ENCODE measurements around the gene TBC1D22A. TPM values are rescaled to one million over a fixed set of nuclear protein-coding genes. Genes with fewer than 3 reads are reported as not detected.

Gene TBC1D22A
- total and polyA plus RNA-seq, 2 donors (not counting 3 experiments of a cell fraction or from before 2014, with no cell fraction given), result 26.1 to 32.4 TPM

DNA sequence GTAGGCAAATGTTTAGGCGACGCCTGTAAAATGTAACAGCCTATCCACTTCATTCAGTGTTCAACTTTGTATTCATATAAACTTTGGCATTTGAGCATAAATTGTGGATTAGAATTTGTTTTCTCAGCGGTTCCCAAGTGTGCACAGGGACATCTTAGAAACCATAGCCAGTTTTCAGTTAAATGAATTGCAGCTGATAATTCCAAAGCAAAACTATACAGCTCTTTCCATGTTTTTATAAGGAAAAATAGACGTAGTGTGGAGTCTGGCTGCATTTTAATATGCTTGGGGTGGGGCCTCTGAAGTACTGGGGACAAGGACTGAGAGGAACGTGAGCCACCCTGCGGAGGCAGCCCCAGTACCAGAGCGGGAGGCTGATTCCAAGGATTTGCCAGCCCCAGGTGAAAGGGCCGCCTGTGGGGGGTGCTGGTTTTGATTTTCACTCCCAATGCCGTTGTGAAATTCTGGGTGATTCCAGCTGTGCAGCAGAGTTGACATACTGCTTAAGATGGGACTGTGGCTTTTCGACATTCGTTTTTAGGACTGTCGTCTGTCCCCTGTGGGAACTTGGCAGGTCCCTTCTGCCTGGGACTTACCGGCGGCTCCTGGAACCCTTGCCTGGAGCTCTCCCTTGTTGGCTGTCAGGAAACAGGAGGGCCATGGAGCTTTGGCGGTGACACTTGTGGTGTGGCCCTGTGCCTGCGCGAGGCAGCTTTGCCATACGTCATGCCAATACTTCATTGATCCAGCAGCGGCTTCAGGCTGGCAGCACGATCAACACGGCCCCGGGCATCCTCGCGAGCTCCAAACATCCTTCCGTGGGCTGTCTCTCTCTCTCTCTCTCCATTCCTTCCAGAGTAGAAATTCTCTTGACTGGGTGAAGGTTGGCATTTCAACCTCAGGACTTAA lies 370.9 kb downstream of the TBC1D22A start:
- no peak overlapping the region for H2AFZ ChIP-seq (ENCODE audit: low read depth, low read length)
- H3K36me3 ChIP-seq (ENCODE audit: control insufficient read depth in 2 of 2, extremely low read depth in 1 of 2, insufficient read depth in 2 of 2, low read length in 2 of 2), result no peaks in the 10 kb centered on the region
- no peaks in the 10 kb centered on the region for H3K27me3 ChIP-seq (ENCODE audit: control insufficient read depth in 2 of 2, insufficient read depth in 2 of 2, low read length in 2 of 2)
- intact Hi-C loops (cut with micrococcal nuclease) (no loop called here), dilution Hi-C loops (cut with MboI; ENCODE audit: extremely low pct_ligation_motif_present, low sequenced_read_pairs) (no loop called here)
- ChIA-PET POLR2A (no interaction called here), CTCF (no interaction called here)
- H4K20me1 ChIP-seq (replicated peaks; ENCODE audit: control insufficient read depth, extremely low read depth, insufficient read depth, low read length), result no peaks in the 10 kb centered on the region
- no peak overlapping the region for H3K4me2 ChIP-seq (ENCODE audit: insufficient read depth, low read length)
- H3K27ac ChIP-seq (ENCODE audit: insufficient read depth, low read depth, low read length), result no peak overlapping the region
- no peak overlapping the region for H3K9ac ChIP-seq (replicated peaks; ENCODE audit: extremely low read depth, insufficient read depth, low read length)
- TF ChIP-seq FOS (IDR thresholded peaks at IDR 0.05; ENCODE audit: borderline replicate concordance, insufficient read depth, low read length) (no peak), POLR2AphosphoS5 (IDR thresholded peaks at IDR 0.05; ENCODE audit: insufficient read depth, low read depth, low read length) (no peak), POLR2A (IDR thresholded peaks at IDR 0.05; ENCODE audit: low read depth, low read length) (no peak), JUN (IDR thresholded peaks at IDR 0.05; ENCODE audit: borderline replicate concordance, insufficient read depth, insufficient read length, low read depth) (no peak), EZH2 (IDR thresholded peaks at IDR 0.05; ENCODE audit: borderline replicate concordance, low read depth, low read length, severe bottlenecking) (no peak), MYC (IDR thresholded peaks at IDR 0.05; ENCODE audit: low read depth, low read length) (no peak), GATA2 (IDR thresholded peaks at IDR 0.05; ENCODE audit: insufficient read depth, insufficient read length, low read depth, low read length) (no peak)
- TF ChIP-seq, protein P1, sequence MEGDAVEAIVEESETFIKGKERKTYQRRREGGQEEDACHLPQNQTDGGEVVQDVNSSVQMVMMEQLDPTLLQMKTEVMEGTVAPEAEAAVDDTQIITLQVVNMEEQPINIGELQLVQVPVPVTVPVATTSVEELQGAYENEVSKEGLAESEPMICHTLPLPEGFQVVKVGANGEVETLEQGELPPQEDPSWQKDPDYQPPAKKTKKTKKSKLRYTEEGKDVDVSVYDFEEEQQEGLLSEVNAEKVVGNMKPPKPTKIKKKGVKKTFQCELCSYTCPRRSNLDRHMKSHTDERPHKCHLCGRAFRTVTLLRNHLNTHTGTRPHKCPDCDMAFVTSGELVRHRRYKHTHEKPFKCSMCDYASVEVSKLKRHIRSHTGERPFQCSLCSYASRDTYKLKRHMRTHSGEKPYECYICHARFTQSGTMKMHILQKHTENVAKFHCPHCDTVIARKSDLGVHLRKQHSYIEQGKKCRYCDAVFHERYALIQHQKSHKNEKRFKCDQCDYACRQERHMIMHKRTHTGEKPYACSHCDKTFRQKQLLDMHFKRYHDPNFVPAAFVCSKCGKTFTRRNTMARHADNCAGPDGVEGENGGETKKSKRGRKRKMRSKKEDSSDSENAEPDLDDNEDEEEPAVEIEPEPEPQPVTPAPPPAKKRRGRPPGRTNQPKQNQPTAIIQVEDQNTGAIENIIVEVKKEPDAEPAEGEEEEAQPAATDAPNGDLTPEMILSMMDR (IDR thresholded peaks at IDR 0.05; ENCODE audit: extremely low read depth in 1 of 2, insufficient read depth in 1 of 2, low read depth in 1 of 2, low read length in 2 of 2), result no peak
- TF ChIP-seq, protein P2, sequence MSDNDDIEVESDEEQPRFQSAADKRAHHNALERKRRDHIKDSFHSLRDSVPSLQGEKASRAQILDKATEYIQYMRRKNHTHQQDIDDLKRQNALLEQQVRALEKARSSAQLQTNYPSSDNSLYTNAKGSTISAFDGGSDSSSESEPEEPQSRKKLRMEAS (IDR thresholded peaks at IDR 0.05; ENCODE audit: insufficient read depth, insufficient read length), result no peak
- no peaks in the 10 kb centered on the region for H3K9me1 ChIP-seq (replicated peaks; ENCODE audit: control insufficient read depth, extremely low read depth, insufficient read depth, low read length)
- no peak overlapping the region for H3K4me3 ChIP-seq (replicated peaks in 1 of 3; ENCODE audit: insufficient read depth in 1 of 3, low read depth in 1 of 3, low read length in 3 of 3)
- H3K79me2 ChIP-seq (ENCODE audit: control insufficient read depth, insufficient read depth, low read length), result no peaks in the 10 kb centered on the region
- no peaks in the 10 kb centered on the region for H3K9me3 ChIP-seq (replicated peaks; ENCODE audit: control insufficient read depth, insufficient read depth, low read length)
- no TSS peak for BruUV-seq (replicated peaks)
- FAIRE-seq (no peak), DNase-seq (ENCODE audit: low read depth, low spot score) (no peak)
- no peaks in the 10 kb centered on the region for H3K4me1 ChIP-seq (ENCODE audit: control insufficient read depth, extremely low read depth, insufficient read depth, low read length)
